K562 (cell line): Measurements from ENCODE around the gene SLC17A9. TPM values are rescaled to one million over a fixed set of nuclear protein-coding genes. Genes with fewer than 3 reads are reported as not detected.

ENCODE experiments used
- ATAC-seq: fragments of 200-7000 bp; cut with Tn5 transposase; 3 replicates; pipeline ENCODE4 v1.9.1; 2020; ENCODE audit warnings: moderate library complexity
- BruUV-seq: library from RNA; stranded (reverse); fragments of 400-500 nt; replicated peaks from 2 replicates; lab custom pipeline; 2021; lab: Mats Ljungman, UMichigan
- CTCF ChIA-PET: fragments of 300-600 bp; formaldehyde crosslinking; extraction: SDS; loops from one replicate; lab custom pipeline; 2021; ENCODE audit warnings: low intra/inter-chr PET ratio; lab: Yijun Ruan, JAX
- POLR2A ChIA-PET: fragments of 300-600, 350-650 bp; sonication (Branson Sonifier 250); formaldehyde crosslinking; extraction: SDS; loops from one replicate; lab custom pipeline; 2021; ENCODE audit warnings: antibody characterized with exemption, inconsistent platforms; lab: Yijun Ruan, JAX
- DNase-seq, 4 experiments: peaks; one replicate each; pipeline versions ENCODE4 v3.0.0 to v3.0.0-alpha.2; 2011 to 2018; ENCODE audit warnings: low spot score in 3 of 4, mixed read lengths in 3 of 4; ENCODE audit errors: extremely low read depth in 1 of 4
- FAIRE-seq: peaks from 2 replicates; lab custom pipeline; 2011; peaks lifted over from hg19 to GRCh38; lab: Jason Lieb, UNC
- H2AFZ ChIP-seq: 2 replicates; pipeline ENCODE4 v1.6.0; 2011; ENCODE audit warnings: low read depth, low read length, control low read depth, inconsistent platforms
- H3K27ac ChIP-seq: fragments of 200-600 bp; 3 replicates; pipeline ENCODE4 v1.8.0; 2011; ENCODE audit warnings: low read depth, mild to moderate bottlenecking, control low read depth, inconsistent platforms, low read length, moderate library complexity, mixed read lengths; ENCODE audit errors: extremely low read depth
- H3K27me3 ChIP-seq, 2 experiments: fragments of 300-600 bp in 1 of 2; 2 replicates in 1 of 2; 3 replicates in 1 of 2; pipeline versions ENCODE4 v1.6.0 to v1.8.0; 2011; ENCODE audit warnings: inconsistent platforms in 2 of 2, low read length in 2 of 2, mild to moderate bottlenecking in 1 of 2, mixed read lengths in 1 of 2, moderate library complexity in 1 of 2; ENCODE audit not compliant: control insufficient read depth in 2 of 2, insufficient read depth in 2 of 2
- H3K36me3 ChIP-seq: fragments of 300-600 bp; 3 replicates; pipeline ENCODE4 v1.8.0; 2011; ENCODE audit warnings: mild to moderate bottlenecking, low read length, inconsistent platforms; ENCODE audit not compliant: control insufficient read depth, insufficient read depth
- H3K4me1 ChIP-seq, 2 experiments: fragments of 200-600 bp in 1 of 2; replicated peaks in 1 of 2; 2 replicates in 1 of 2; 3 replicates in 1 of 2; pipeline versions ENCODE4 v1.5.1 to v1.8.0; 2011; ENCODE audit warnings: inconsistent platforms in 2 of 2, low read length in 2 of 2, mild to moderate bottlenecking in 1 of 2, mixed read lengths in 1 of 2, moderate library complexity in 1 of 2; ENCODE audit not compliant: control insufficient read depth in 2 of 2, insufficient read depth in 2 of 2
- H3K4me2 ChIP-seq: 2 replicates; pipeline ENCODE4 v1.6.1; 2011; ENCODE audit warnings: low read length, control low read depth, inconsistent platforms, mixed read lengths; ENCODE audit not compliant: insufficient read depth
- H3K4me3 ChIP-seq: fragments of 200-600 bp; sonication (generic), shearing (Covaris generic); 2 replicates; pipeline ENCODE4 v1.5.1; 2016; ENCODE audit warnings: control low read depth, inconsistent platforms
- H3K79me2 ChIP-seq: fragments of 200-600 bp; 3 replicates; pipeline ENCODE4 v1.8.0; 2011; ENCODE audit warnings: low read length, inconsistent platforms; ENCODE audit not compliant: control insufficient read depth, insufficient read depth
- H3K9ac ChIP-seq, 2 experiments: 2 replicates each; pipeline versions ENCODE4 v1.6.0 to v1.6.1; 2011; ENCODE audit warnings: low read depth in 2 of 2, low read length in 2 of 2, control low read depth in 1 of 2, inconsistent platforms in 1 of 2, mild to moderate bottlenecking in 1 of 2, mixed read lengths in 1 of 2; ENCODE audit not compliant: insufficient read depth in 1 of 2
- H3K9me1 ChIP-seq: one replicate; pipeline ENCODE4 v1.6.0; 2011; ENCODE audit warnings: inconsistent platforms, mild to moderate bottlenecking, low read length, moderate library complexity; ENCODE audit not compliant: control insufficient read depth, insufficient read depth
- H3K9me3 ChIP-seq: replicated peaks from 2 replicates; pipeline ENCODE4 v1.5.1; 2011; ENCODE audit warnings: low read depth, low read length, inconsistent platforms; ENCODE audit not compliant: control insufficient read depth, insufficient read depth
- H4K20me1 ChIP-seq: replicated peaks from 2 replicates; pipeline ENCODE4 v1.6.1; 2011; ENCODE audit warnings: low read length, inconsistent platforms, mixed read lengths; ENCODE audit not compliant: control insufficient read depth, insufficient read depth
- ADNP ChIP-seq: fragments of 200-800 bp; sonication (Bioruptor generic); IDR thresholded peaks from 2 replicates; pipeline ENCODE4 v1.6.1; 2016; ENCODE audit warnings: missing genetic modification characterization, missing compliant biosample characterization
- GABPB2 ChIP-seq: fragments of 250-450 bp; sonication (Bioruptor Pico); conservative IDR thresholded peaks from 2 replicates; pipeline ENCODE4 v1.5.1; 2021; ENCODE audit warnings: mild to moderate bottlenecking
- KHSRP ChIP-seq: fragments of 450-650 bp; IDR thresholded peaks from 2 replicates; pipeline ENCODE4 v1.6.1; 2017
- MXI1 ChIP-seq: IDR thresholded peaks from 2 replicates; pipeline ENCODE4 v1.6.1; 2011; ENCODE audit warnings: low read depth, mild to moderate bottlenecking, improper control_type of control experiment, low read length
- SMARCB1 ChIP-seq: IDR thresholded peaks from 2 replicates; pipeline ENCODE4 v1.6.1; 2011; ENCODE audit warnings: improper control_type of control experiment, low read depth; ENCODE audit not compliant: insufficient read length
- TAF9B ChIP-seq: fragments of 450-650 bp; IDR thresholded peaks from 2 replicates; pipeline ENCODE4 v1.6.1; 2018; ENCODE audit warnings: mild to moderate bottlenecking; ENCODE audit not compliant: partially characterized antibody
- ZEB2 ChIP-seq: fragments of 450-650 bp; IDR thresholded peaks from 2 replicates; pipeline ENCODE4 v1.6.1; 2016
- ZFPM2 ChIP-seq: fragments of 250-450 bp; sonication (Bioruptor Pico); IDR thresholded peaks from 2 replicates; pipeline ENCODE4 v1.5.1; 2022; ENCODE audit warnings: mild to moderate bottlenecking
- ZNF311 ChIP-seq: fragments of 250-450 bp; sonication (Bioruptor Pico); IDR thresholded peaks from 2 replicates; pipeline ENCODE4 v1.4.0; 2020; ENCODE audit warnings: mild to moderate bottlenecking, moderate library complexity
- ZNF583 ChIP-seq: fragments of 250-450 bp; sonication (Bioruptor Pico); IDR thresholded peaks from 2 replicates; pipeline ENCODE4 v1.4.0; 2020
- WGBS: fragments of 100-300 bp; shearing (Covaris generic); methylation state at CpG from one replicate; pipeline ENCODE4 v1.1.6; 2016; ENCODE audit warnings: low coverage, mixed read lengths; ENCODE audit not compliant: insufficient coverage; ENCODE audit errors: missing lambda C conversion rate; 5-methylcytosine and 5-hydroxymethylcytosine counted together
- in situ Hi-C: fragments of 300-500 bp; cut with MboI; formaldehyde crosslinking; loops from 4 replicates; pipeline ENCODE4 v1.15.0; 2018; ENCODE audit warnings: inconsistent platforms, mixed read lengths
- intact Hi-C: fragments of 100-400 bp; cut with micrococcal nuclease; formaldehyde crosslinking; loops from 2 replicates; pipeline ENCODE4 v1.14.2; 2022
- polyA plus RNA-seq, 8 experiments: library from polyadenylated mRNA; depleted of rRNA in 4 of 8; stranded (reverse) in 5 of 8; unstranded in 3 of 8; fragments of >200 nt; fragmentation: Nextera tagmentation in 2 of 8; fragmentation: Illumina TruSeq in 1 of 8; extraction: Ambion mirVana in 2 of 8; extraction: Trizol in 1 of 8; gene quantifications; 2 replicates each; pipeline versions ENCODE4 v1.2.1 to v1.2.3, GENCODE V29; 2011 to 2014; ENCODE audit warnings: inconsistent platforms in 1 of 8, missing spikeins in 1 of 8
- total RNA-seq, 7 experiments: library from RNA; depleted of rRNA in 6 of 7; stranded (reverse); fragments of >200 nt in 6 of 7; fragmentation: Illumina TruSeq in 2 of 7; extraction: Trizol in 2 of 7; gene quantifications; 2 replicates each; pipeline versions ENCODE4 v1.2.1 to v1.2.3, GENCODE V29; 2011 to 2021; ENCODE audit warnings: low replicate concordance in 1 of 7
- TF ChIP-seq, protein P1 (sequence below): fragments of 250-450 bp; sonication (Bioruptor Pico); IDR thresholded peaks from 2 replicates; pipeline ENCODE4 v1.8.0; 2022; ENCODE audit warnings: inconsistent platforms
- TF ChIP-seq, protein P2 (sequence below): fragments of 450-650 bp; formaldehyde crosslinking; IDR thresholded peaks from 2 replicates; pipeline ENCODE4 v1.4.0; 2022; ENCODE audit warnings: missing genetic modification characterization

SLC17A9 gene
- total and polyA plus RNA-seq, 9 of the 15 experiments (the other 6 are each of a cell fraction or from before 2014, with no cell fraction given): 0.04 to 0.31 TPM; not detected in 7

DNA sequence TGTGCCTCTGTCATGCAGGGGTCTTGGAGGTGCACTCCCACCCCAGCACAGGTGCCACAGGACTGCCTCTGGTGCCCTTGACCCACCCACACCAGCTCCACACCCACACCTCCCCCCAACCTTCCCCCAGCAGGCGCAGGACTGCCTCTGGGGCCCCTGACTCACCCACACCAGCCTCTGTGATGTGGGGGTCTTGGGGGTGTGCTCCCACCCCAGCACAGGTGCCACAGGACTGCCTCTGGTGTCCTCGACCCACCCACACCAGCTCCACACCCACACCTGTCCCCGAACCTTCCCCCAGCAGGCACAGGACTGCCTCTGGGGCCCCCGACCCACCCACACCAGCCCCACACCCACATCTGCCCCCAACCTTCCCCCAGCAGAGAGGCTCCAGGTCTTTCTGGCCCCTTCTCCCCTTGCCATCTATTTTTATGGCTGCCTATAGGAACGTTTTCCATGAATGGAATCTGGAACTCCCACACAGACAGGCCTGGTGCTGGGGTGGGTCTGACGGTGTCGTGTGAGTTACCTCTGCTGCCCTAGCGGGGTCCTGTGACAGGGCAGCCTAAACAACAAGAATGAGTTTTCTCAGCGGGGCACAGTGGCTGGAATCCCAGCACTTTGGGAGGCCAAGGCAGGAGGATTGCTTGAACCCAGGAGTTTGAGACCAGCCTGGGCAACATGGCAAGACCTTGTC, 23.5 kb downstream of the SLC17A9 start (continued):
- TF ChIP-seq, protein P1, sequence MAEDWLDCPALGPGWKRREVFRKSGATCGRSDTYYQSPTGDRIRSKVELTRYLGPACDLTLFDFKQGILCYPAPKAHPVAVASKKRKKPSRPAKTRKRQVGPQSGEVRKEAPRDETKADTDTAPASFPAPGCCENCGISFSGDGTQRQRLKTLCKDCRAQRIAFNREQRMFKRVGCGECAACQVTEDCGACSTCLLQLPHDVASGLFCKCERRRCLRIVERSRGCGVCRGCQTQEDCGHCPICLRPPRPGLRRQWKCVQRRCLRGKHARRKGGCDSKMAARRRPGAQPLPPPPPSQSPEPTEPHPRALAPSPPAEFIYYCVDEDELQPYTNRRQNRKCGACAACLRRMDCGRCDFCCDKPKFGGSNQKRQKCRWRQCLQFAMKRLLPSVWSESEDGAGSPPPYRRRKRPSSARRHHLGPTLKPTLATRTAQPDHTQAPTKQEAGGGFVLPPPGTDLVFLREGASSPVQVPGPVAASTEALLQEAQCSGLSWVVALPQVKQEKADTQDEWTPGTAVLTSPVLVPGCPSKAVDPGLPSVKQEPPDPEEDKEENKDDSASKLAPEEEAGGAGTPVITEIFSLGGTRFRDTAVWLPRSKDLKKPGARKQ (CRISPR knock-in tag): no peak
- no peak for TF ChIP-seq ZNF583 (CRISPR knock-in tag)
- no peak for TF ChIP-seq KHSRP
- TF ChIP-seq ZNF311 (CRISPR knock-in tag): no peak

DNA sequence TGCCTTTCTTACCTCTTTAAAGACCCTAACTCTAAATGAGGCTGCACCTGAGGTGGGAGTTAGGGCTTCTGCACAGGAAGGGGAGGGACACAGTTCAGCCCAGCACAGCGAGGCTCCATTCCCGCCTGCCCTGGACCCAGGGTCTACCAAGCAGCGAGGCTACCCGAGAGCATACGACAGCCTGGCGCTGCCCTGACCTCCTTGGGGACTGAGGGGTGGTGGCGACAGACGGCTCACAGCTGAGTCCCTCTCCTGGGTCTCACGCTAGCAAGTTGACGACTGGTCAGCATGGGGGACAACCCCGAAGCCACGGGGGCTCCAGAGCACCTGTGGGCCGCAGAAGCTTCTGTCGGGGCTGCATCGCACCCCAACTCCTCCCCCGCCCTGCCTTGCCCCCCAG, 24.4 kb downstream of the SLC17A9 start:
- FAIRE-seq: no peak
- no TSS peak for BruUV-seq
- Histone ChIP-seq H3K4me2 (no peak overlapping the region), H3K36me3 (no peaks in the 10 kb centered on the region), H3K79me2 (no peaks in the 10 kb centered on the region), H3K27me3 (peaks cover 47 to 91% of the 10 kb centered on the region in 2 experiments), H3K9me1 (no peaks in the 10 kb centered on the region), H3K9ac (no peak overlapping the region), H3K4me1 (peaks cover 0 to 53% of the 10 kb centered on the region in 2 experiments; a peak in 3 of 5 replicates), H3K4me3 (no peak overlapping the region), H4K20me1 (peaks cover 11% of the 10 kb centered on the region; the same call in 1 of the 2 replicates), H2AFZ (no peak overlapping the region), H3K9me3 (no peaks in the 10 kb centered on the region), H3K27ac (no peak overlapping the region)
- CTCF ChIA-PET: no interaction called here
- no peak for DNase-seq
- in situ Hi-C loops: no loop called here
- POLR2A ChIA-PET: interaction anchor here (0.6 kb wide), 2 partner anchors 26 to 48 kb away, joined by 3 read pairs; no protein-coding TSS in a partner anchor
- no peak for ATAC-seq
- 9% methylated on average over 8 of the region's 16 CpGs for WGBS
- intact Hi-C loops: no loop called here
- TF ChIP-seq ZEB2 (no peak), ZFPM2 (CRISPR knock-in tag) (no peak), GABPB2 (CRISPR knock-in tag) (no peak), MXI1 (no peak), SMARCB1 (no peak), ADNP (tag) (no peak), TAF9B (no peak)
- TF ChIP-seq, protein P2, sequence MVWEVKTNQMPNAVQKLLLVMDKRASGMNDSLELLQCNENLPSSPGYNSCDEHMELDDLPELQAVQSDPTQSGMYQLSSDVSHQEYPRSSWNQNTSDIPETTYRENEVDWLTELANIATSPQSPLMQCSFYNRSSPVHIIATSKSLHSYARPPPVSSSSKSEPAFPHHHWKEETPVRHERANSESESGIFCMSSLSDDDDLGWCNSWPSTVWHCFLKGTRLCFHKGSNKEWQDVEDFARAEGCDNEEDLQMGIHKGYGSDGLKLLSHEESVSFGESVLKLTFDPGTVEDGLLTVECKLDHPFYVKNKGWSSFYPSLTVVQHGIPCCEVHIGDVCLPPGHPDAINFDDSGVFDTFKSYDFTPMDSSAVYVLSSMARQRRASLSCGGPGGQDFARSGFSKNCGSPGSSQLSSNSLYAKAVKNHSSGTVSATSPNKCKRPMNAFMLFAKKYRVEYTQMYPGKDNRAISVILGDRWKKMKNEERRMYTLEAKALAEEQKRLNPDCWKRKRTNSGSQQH (CRISPR knock-in tag): no peak
